Measurements from ENCODE around the gene DMGDH.

DNA sequence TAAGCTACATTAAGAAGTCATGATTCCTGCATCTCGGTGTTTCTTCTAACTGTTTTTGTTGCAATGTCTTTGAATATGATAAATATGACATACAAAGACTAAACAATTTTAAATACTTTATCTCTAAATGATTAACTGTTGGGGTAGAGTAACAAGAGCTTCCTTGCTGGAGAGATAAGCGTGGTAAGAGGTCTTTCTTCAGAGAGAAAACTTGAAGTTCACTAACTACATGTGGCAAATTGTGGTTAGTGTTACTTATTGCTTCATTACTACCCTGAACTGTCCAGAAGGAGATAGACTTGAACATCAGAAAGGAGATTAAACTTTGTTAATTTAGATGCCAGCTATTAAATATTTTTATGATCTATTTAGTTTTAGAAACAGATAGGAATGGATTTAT lies 77.3 kb downstream of the DMGDH start:
- TF ChIP-seq POLR2A (IDR thresholded peaks at IDR 0.05), result no peak
- TF ChIP-seq, protein P1, sequence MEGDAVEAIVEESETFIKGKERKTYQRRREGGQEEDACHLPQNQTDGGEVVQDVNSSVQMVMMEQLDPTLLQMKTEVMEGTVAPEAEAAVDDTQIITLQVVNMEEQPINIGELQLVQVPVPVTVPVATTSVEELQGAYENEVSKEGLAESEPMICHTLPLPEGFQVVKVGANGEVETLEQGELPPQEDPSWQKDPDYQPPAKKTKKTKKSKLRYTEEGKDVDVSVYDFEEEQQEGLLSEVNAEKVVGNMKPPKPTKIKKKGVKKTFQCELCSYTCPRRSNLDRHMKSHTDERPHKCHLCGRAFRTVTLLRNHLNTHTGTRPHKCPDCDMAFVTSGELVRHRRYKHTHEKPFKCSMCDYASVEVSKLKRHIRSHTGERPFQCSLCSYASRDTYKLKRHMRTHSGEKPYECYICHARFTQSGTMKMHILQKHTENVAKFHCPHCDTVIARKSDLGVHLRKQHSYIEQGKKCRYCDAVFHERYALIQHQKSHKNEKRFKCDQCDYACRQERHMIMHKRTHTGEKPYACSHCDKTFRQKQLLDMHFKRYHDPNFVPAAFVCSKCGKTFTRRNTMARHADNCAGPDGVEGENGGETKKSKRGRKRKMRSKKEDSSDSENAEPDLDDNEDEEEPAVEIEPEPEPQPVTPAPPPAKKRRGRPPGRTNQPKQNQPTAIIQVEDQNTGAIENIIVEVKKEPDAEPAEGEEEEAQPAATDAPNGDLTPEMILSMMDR (IDR thresholded peaks at IDR 0.05), result no peak
